Mesothelial cell of epicardium (in vitro differentiated cells): ENCODE measurements around the gene BLOC1S4. TPM values are rescaled to one million over a fixed set of nuclear protein-coding genes. Genes with fewer than 3 reads are reported as not detected.

Experiments used
- DNase-seq, 2 experiments: peaks; one replicate each; pipeline ENCODE4 v3.0.0; 2021; ENCODE audit warnings: low spot score in 2 of 2; ENCODE audit not compliant: unreplicated experiment in 2 of 2
- H3K27ac Mint-ChIP-seq: 2 replicates; pipeline ENCODE4 v1.8.0; 2021; ENCODE audit warnings: mixed read lengths
- H3K27me3 Mint-ChIP-seq: 2 replicates; pipeline ENCODE4 v1.8.0; 2021; ENCODE audit warnings: low read depth, mixed read lengths
- H3K36me3 Mint-ChIP-seq: 2 replicates; pipeline ENCODE4 v1.8.0; 2021; ENCODE audit warnings: mixed read lengths
- H3K4me1 Mint-ChIP-seq: 2 replicates; pipeline ENCODE4 v1.8.0; 2021; ENCODE audit warnings: mixed read lengths
- H3K4me3 Mint-ChIP-seq: 2 replicates; pipeline ENCODE4 v1.8.0; 2021; ENCODE audit warnings: mild to moderate bottlenecking, moderate library complexity, mixed read lengths
- H3K9me3 Mint-ChIP-seq: 2 replicates; pipeline ENCODE4 v1.8.0; 2021; ENCODE audit warnings: mixed read lengths
- total RNA-seq: library from RNA; stranded (reverse); gene quantifications from 3 replicates; pipeline ENCODE4 v1.2.1, GENCODE V29; 2021
- TF ChIP-seq, protein P1 (sequence below): fragments of 200-600 bp; sonication (generic); IDR thresholded peaks from one replicate; pipeline ENCODE4 v1.5.0; 2021; ENCODE audit warnings: antibody characterized with exemption; ENCODE audit not compliant: unreplicated experiment

Gene BLOC1S4
- total RNA-seq, 1 donor from 2014 or later, result 18.0 TPM

DNA sequence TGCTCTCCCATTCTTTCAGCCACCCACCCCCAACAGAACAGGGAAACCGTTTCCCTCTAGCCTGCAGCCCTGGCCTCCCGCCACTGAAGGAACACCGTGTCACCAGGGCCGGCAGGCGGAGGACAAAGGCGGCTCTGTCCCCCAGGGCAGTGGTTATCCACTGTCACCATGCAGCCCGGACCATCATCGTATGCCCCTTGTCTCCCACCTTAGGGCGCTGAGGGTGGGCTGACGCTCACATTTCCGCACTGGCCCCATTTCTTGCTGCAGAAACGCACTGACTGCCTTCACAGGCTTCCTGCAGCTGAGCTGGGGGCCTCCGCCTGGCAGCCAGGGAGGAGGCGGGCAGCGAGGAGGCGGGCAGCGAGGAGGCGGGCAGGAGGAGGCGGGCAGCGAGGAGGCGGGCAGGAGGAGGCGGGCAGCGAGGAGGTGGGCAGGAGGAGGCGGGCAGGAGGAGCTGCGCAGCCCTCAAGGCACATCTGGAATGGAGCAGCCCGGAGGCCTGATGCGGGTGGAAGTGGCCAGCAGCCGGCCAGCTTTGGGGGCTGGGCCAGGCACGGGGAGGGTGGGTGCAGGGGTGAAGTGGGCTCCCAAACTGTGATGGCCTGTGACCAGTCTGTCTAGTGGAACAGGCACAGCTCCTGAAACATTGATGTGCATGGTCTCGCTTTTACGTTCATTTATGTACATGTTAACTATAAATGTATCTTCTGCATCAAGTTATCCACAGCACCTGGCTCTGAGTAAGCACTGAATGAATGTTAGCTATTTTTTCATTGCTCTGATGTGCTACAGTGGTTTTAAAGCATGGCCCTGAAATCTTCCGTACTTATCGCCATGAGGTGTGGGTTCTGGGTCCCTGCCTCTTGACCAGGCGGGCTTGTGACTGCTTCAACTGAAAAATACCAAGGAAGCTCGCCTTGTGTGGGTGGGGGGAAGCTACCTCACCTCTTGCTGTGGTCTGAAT is 46.0 kb downstream of the BLOC1S4 start:
- peaks cover 4% of the 10 kb centered on the region for H3K4me1 Mint-ChIP-seq
- no peak overlapping the region for H3K27ac Mint-ChIP-seq
- H3K27me3 Mint-ChIP-seq, result peaks cover 4% of the 10 kb centered on the region
- TF ChIP-seq, protein P1, sequence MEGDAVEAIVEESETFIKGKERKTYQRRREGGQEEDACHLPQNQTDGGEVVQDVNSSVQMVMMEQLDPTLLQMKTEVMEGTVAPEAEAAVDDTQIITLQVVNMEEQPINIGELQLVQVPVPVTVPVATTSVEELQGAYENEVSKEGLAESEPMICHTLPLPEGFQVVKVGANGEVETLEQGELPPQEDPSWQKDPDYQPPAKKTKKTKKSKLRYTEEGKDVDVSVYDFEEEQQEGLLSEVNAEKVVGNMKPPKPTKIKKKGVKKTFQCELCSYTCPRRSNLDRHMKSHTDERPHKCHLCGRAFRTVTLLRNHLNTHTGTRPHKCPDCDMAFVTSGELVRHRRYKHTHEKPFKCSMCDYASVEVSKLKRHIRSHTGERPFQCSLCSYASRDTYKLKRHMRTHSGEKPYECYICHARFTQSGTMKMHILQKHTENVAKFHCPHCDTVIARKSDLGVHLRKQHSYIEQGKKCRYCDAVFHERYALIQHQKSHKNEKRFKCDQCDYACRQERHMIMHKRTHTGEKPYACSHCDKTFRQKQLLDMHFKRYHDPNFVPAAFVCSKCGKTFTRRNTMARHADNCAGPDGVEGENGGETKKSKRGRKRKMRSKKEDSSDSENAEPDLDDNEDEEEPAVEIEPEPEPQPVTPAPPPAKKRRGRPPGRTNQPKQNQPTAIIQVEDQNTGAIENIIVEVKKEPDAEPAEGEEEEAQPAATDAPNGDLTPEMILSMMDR, result no peak
- no peaks in the 10 kb centered on the region for H3K36me3 Mint-ChIP-seq
- no peak for DNase-seq
- no peak overlapping the region for H3K4me3 Mint-ChIP-seq
- H3K9me3 Mint-ChIP-seq, result no peaks in the 10 kb centered on the region

DNA sequence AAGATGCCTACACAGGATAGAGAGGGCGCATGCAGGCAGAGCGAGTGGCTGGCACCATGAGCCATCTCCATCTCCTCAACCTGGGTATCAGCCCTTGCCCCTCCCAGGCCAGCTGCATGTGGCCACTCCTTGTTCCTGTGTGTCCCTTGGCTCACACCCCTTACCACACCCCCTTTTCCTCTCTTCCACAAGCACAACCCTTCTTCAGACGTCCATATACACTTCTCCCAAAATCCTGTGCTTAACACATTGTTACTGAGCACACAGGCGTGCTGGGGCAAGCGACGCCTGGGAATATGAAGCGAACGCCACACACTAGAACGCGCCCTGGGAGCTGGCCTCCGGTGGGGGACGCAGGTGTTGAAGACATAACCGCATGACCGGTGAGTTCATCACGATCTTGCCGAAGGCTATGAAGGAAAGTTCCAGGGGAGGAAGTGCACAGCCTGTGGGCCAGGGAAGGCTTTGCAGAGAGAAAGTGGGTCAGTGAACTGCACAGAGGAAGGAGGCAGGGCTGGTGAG is 47.4 kb downstream of the BLOC1S4 start:
- no peak overlapping the region for H3K27ac Mint-ChIP-seq
- DNase-seq, result no peak
- H3K36me3 Mint-ChIP-seq, result no peaks in the 10 kb centered on the region
- TF ChIP-seq, protein P1, result no peak
- no peak overlapping the region for H3K4me3 Mint-ChIP-seq
- peaks cover 13% of the 10 kb centered on the region for H3K4me1 Mint-ChIP-seq
- H3K9me3 Mint-ChIP-seq, result no peaks in the 10 kb centered on the region
- peaks cover 4% of the 10 kb centered on the region for H3K27me3 Mint-ChIP-seq

DNA sequence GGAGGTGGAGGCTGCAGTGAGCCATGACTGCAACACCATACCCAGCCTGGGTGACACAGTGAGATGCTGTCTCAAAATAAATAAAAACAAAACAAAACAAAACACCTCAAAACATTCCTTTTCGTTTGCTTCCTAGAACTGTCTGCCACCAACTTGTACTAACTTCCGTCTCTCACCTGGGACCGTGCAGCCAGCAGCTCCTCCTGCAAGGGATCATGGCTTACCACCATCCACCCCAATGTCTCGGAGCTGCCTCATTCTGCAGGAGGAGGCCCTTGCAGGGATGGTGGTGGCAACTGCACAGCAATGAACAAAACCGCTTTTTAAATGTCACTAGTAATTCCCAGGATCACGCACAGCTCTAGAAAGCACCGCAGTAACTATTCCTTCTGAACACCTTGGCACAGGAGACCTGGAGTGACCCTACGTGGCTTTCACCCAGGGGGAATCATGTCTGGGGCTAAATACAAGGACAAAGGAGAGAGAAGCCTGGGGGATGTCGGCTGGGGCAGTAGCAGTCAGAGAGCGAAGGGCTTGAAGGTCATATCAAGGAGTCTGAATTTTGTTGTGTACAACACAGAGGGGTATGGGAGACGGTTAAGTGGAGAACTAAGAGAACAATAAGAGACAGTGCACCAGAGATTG is 49.1 kb downstream of the BLOC1S4 start:
- H3K36me3 Mint-ChIP-seq, result no peaks in the 10 kb centered on the region
- H3K4me3 Mint-ChIP-seq, result no peak overlapping the region

DNA sequence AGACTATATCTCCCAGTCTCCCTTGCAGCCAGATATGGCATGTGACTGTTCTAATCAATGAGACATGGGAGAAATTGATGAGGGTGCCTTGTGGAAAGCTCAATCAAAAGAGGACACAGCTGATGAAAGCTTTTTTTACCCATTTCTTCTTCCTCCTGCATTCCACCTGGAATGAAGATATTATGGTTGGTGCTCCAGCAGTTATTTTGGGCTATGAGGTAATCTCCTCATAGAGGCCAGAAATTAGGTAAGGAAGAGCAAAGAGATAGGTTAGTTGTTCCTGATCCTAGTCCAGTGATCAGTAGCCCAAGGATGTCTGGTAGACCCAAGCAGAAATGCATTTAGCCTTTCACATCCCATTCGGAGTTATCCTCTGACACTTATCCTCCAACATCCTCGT is 49.7 kb downstream of the BLOC1S4 start:
- H3K27me3 Mint-ChIP-seq, result peaks cover 8% of the 10 kb centered on the region
- TF ChIP-seq, protein P1, result no peak
- H3K4me1 Mint-ChIP-seq, result peaks cover 9% of the 10 kb centered on the region
- H3K9me3 Mint-ChIP-seq, result no peaks in the 10 kb centered on the region
- no peaks in the 10 kb centered on the region for H3K36me3 Mint-ChIP-seq
- H3K27ac Mint-ChIP-seq, result no peak overlapping the region
- no peak overlapping the region for H3K4me3 Mint-ChIP-seq
- DNase-seq, result no peak

More for the DNA sequence above, 49.1 kb downstream of the BLOC1S4 start:
- peaks cover 9% of the 10 kb centered on the region for H3K4me1 Mint-ChIP-seq
- H3K27me3 Mint-ChIP-seq, result peaks cover 6% of the 10 kb centered on the region
- no peaks in the 10 kb centered on the region for H3K9me3 Mint-ChIP-seq
- DNase-seq, result no peak
- no peak overlapping the region for H3K27ac Mint-ChIP-seq
- TF ChIP-seq, protein P1, result no peak

Other genes with a start within 250 kb of the BLOC1S4 start
- 4.1 to 5.8 TPM (median 5.2 TPM) in 3 replicates for gene PPP2R2C, start 243.6 kb upstream of the BLOC1S4 start, total RNA-seq
- gene MAN2B2, start 141.0 kb upstream of the BLOC1S4 start, total RNA-seq, result 23.2 to 24.6 TPM (median 24.0 TPM) in 3 replicates
- 242 to 249 TPM (median 246 TPM) in 3 replicates for gene MRFAP1, start 75.5 kb upstream of the BLOC1S4 start, total RNA-seq
- 1.1 to 4.6 TPM (median 3.4 TPM) in 3 replicates for gene S100P, start 22.3 kb upstream of the BLOC1S4 start, total RNA-seq
- 66.9 to 68.8 TPM (median 67.9 TPM) in 3 replicates for gene MRFAP1L1, start 6.3 kb upstream of the BLOC1S4 start, total RNA-seq
- 36.5 to 39.6 TPM (median 37.8 TPM) in 3 replicates for gene KIAA0232, start 66.6 kb downstream of the BLOC1S4 start, total RNA-seq
- 54.5 to 58.2 TPM (median 56.3 TPM) in 3 replicates for gene TBC1D14, start 193.7 kb downstream of the BLOC1S4 start, total RNA-seq